H1 (cell line): ENCODE data around the gene BPI. TPM values are rescaled to one million over a fixed set of nuclear protein-coding genes. Genes with fewer than 3 reads are reported as not detected.

Experiments used
- CTCF ChIA-PET: fragments of 300-600 bp; sonication (Branson Sonifier 250); formaldehyde crosslinking; loops from one replicate; lab custom pipeline; 2021; ENCODE audit not compliant: partially characterized antibody; lab: Charles Lee
- POLR2A ChIA-PET: fragments of 300-600 bp; sonication (Branson Sonifier 250); formaldehyde crosslinking; loops from one replicate; lab custom pipeline; 2021; ENCODE audit warnings: inconsistent platforms; ENCODE audit not compliant: partially characterized antibody; lab: Charles Lee
- DNase-seq, 2 experiments: peaks; one replicate each; pipeline versions ENCODE4 v3.0.0 to v3.0.0-alpha.2; 2010 to 2022; ENCODE audit warnings: low spot score in 2 of 2, low read depth in 1 of 2, mixed read lengths in 1 of 2
- FAIRE-seq: peaks from 2 replicates; lab custom pipeline; 2011; peaks lifted over from hg19 to GRCh38; lab: Jason Lieb, UNC
- H2AFZ ChIP-seq: 2 replicates; pipeline ENCODE4 v1.8.1; 2012; ENCODE audit warnings: low read length, inconsistent platforms
- H2AK5ac ChIP-seq: 2 replicates; pipeline ENCODE4 v1.6.1; 2013; ENCODE audit warnings: low read depth, low read length
- H2BK120ac ChIP-seq: replicated peaks from 2 replicates; pipeline ENCODE3; 2013; ENCODE audit warnings: low read depth, low read length, inconsistent platforms
- H2BK12ac ChIP-seq: 2 replicates; pipeline ENCODE4 v1.6.1; 2013; ENCODE audit warnings: low read depth, low read length
- H2BK15ac ChIP-seq: 2 replicates; pipeline ENCODE4 v1.6.1; 2013; ENCODE audit warnings: low read length
- H2BK20ac ChIP-seq: 2 replicates; pipeline ENCODE4 v1.6.1; 2013; ENCODE audit warnings: low read length
- H2BK5ac ChIP-seq: 2 replicates; pipeline ENCODE4 v1.6.1; 2013; ENCODE audit warnings: low read depth, low read length
- H3K14ac ChIP-seq: 2 replicates; pipeline ENCODE4 v1.6.1; 2013; ENCODE audit warnings: inconsistent platforms; ENCODE audit not compliant: insufficient read length
- H3K18ac ChIP-seq: 2 replicates; pipeline ENCODE4 v1.6.1; 2013; ENCODE audit warnings: low read length; ENCODE audit errors: extremely low read depth
- H3K23ac ChIP-seq: 2 replicates; pipeline ENCODE4 v1.6.1; 2013; ENCODE audit warnings: inconsistent platforms; ENCODE audit not compliant: insufficient read length
- H3K23me2 ChIP-seq: 2 replicates; pipeline ENCODE4 v1.6.1; 2013; ENCODE audit warnings: low read depth, low read length
- H3K27ac ChIP-seq: 2 replicates; pipeline ENCODE4 v1.6.1; 2011; ENCODE audit warnings: low read depth, low read length, inconsistent platforms
- H3K27me3 ChIP-seq, 4 experiments: replicated peaks in 1 of 4; 1 replicate in 1 of 4; 2 replicates in 3 of 4; pipeline versions ENCODE4 v1.6.1 to v1.8.1; 2011 to 2013; ENCODE audit warnings: low read length in 3 of 4, mild to moderate bottlenecking in 3 of 4, inconsistent platforms in 2 of 4, mixed read lengths in 2 of 4, moderate library complexity in 1 of 4; ENCODE audit not compliant: control insufficient read depth in 3 of 4, insufficient read depth in 3 of 4; ENCODE audit errors: extremely low read depth in 1 of 4
- H3K36me3 ChIP-seq, 4 experiments: 2 replicates each; pipeline versions ENCODE4 v1.6.1 to v1.8.1; 2011 to 2013; ENCODE audit warnings: mild to moderate bottlenecking in 4 of 4, low read length in 3 of 4, moderate library complexity in 2 of 4, control low read depth in 1 of 4, inconsistent platforms in 1 of 4; ENCODE audit not compliant: insufficient read depth in 4 of 4, control insufficient read depth in 2 of 4
- H3K4ac ChIP-seq: replicated peaks from 2 replicates; pipeline ENCODE3; 2013; ENCODE audit warnings: low read length, low read depth, mixed read lengths, inconsistent platforms; ENCODE audit not compliant: insufficient read length
- H3K4me1 ChIP-seq, 4 experiments: replicated peaks in 1 of 4; 1 replicate in 1 of 4; 2 replicates in 3 of 4; pipeline versions ENCODE4 v1.6.1 to v1.8.1; 2011 to 2013; ENCODE audit warnings: low read length in 3 of 4, inconsistent platforms in 2 of 4, mixed read lengths in 1 of 4; ENCODE audit not compliant: insufficient read depth in 4 of 4, control insufficient read depth in 3 of 4
- H3K4me2 ChIP-seq, 2 experiments: 2 replicates each; pipeline versions ENCODE4 v1.6.1 to v1.8.1; 2011 to 2013; ENCODE audit warnings: low read depth in 2 of 2, low read length in 2 of 2, control low read depth in 1 of 2, inconsistent platforms in 1 of 2, mild to moderate bottlenecking in 1 of 2; ENCODE audit not compliant: insufficient read depth in 1 of 2
- H3K4me3 ChIP-seq, 4 experiments: fragments of 200-600, 300-600 bp in 1 of 4; sonication (generic), shearing (Covaris generic), sonication (Bioruptor Twin) in 1 of 4; 2 replicates each; pipeline versions ENCODE4 v1.5.1 to v1.8.1; 2011 to 2016; ENCODE audit warnings: low read length in 4 of 4, low read depth in 3 of 4, control low read depth in 2 of 4, inconsistent platforms in 2 of 4, mild to moderate bottlenecking in 2 of 4, mixed read lengths in 1 of 4, moderate library complexity in 1 of 4; ENCODE audit not compliant: insufficient read depth in 2 of 4; ENCODE audit errors: extremely low read depth in 1 of 4
- H3K56ac ChIP-seq: replicated peaks from 2 replicates; pipeline ENCODE3; 2013; ENCODE audit warnings: low read depth, mild to moderate bottlenecking, mixed read lengths, low read length, inconsistent platforms; ENCODE audit not compliant: insufficient read length
- H3K79me1 ChIP-seq: 2 replicates; pipeline ENCODE4 v1.6.1; 2013; ENCODE audit warnings: low read depth, low read length, control low read depth
- H3K79me2 ChIP-seq, 2 experiments: 2 replicates each; pipeline versions ENCODE4 v1.6.1 to v1.8.1; 2012 to 2013; ENCODE audit warnings: low read length in 2 of 2, mild to moderate bottlenecking in 2 of 2, inconsistent platforms in 1 of 2; ENCODE audit not compliant: insufficient read depth in 2 of 2, control insufficient read depth in 1 of 2
- H3K9ac ChIP-seq, 4 experiments: replicated peaks in 1 of 4; 1 replicate in 1 of 4; 2 replicates in 3 of 4; pipeline versions ENCODE4 v1.6.1 to v1.8.1; 2011 to 2013; ENCODE audit warnings: low read depth in 3 of 4, low read length in 3 of 4, control low read depth in 2 of 4, mild to moderate bottlenecking in 2 of 4, moderate library complexity in 2 of 4, inconsistent platforms in 1 of 4; ENCODE audit errors: extremely low read depth in 1 of 4
- H3K9me3 ChIP-seq, 2 experiments: 2 replicates each; pipeline versions ENCODE4 v1.6.1 to v1.8.1; 2012 to 2013; ENCODE audit warnings: mild to moderate bottlenecking in 2 of 2, moderate library complexity in 2 of 2, control low read depth in 1 of 2, inconsistent platforms in 1 of 2, low read depth in 1 of 2, low read length in 1 of 2, mixed read lengths in 1 of 2; ENCODE audit not compliant: insufficient read depth in 2 of 2
- H4K20me1 ChIP-seq, 2 experiments: replicated peaks in 1 of 2; 2 replicates each; pipeline versions ENCODE3 to v1.8.1; 2011 to 2013; ENCODE audit warnings: inconsistent platforms in 2 of 2, low read length in 2 of 2, mild to moderate bottlenecking in 1 of 2; ENCODE audit not compliant: insufficient read depth in 2 of 2, control insufficient read depth in 1 of 2
- H4K5ac ChIP-seq: 2 replicates; pipeline ENCODE4 v1.6.1; 2013; ENCODE audit warnings: low read length, low read depth, mixed read lengths, inconsistent platforms; ENCODE audit not compliant: insufficient read length
- H4K8ac ChIP-seq: 2 replicates; pipeline ENCODE4 v1.8.0; 2013; ENCODE audit warnings: mild to moderate bottlenecking, moderate library complexity, low read length, inconsistent platforms; ENCODE audit not compliant: insufficient read depth; ENCODE audit errors: extremely low read depth
- H4K91ac ChIP-seq: replicated peaks from 2 replicates; pipeline ENCODE3; 2013; ENCODE audit warnings: low read length, mixed read lengths, inconsistent platforms; ENCODE audit not compliant: insufficient read length
- CREB1 ChIP-seq: IDR thresholded peaks from 2 replicates; pipeline ENCODE4 v1.6.1; 2012; ENCODE audit warnings: inconsistent platforms
- CTCF ChIP-seq, 3 experiments: IDR thresholded peaks; 1 replicate in 2 of 3; 2 replicates in 1 of 3; pipeline versions ENCODE4 v1.5.1 to v1.6.1; 2011; ENCODE audit warnings: low read length in 3 of 3, mild to moderate bottlenecking in 3 of 3, inconsistent platforms in 2 of 3, low read depth in 1 of 3, moderate library complexity in 1 of 3; ENCODE audit not compliant: insufficient read depth in 1 of 3; ENCODE audit errors: control extremely low read depth in 1 of 3
- EP300 ChIP-seq, 2 experiments: IDR thresholded peaks; 1 replicate in 1 of 2; 2 replicates in 1 of 2; pipeline ENCODE4 v1.6.1; 2011 to 2012; ENCODE audit warnings: low read depth in 2 of 2, low read length in 2 of 2, mild to moderate bottlenecking in 2 of 2, borderline replicate concordance in 1 of 2, inconsistent platforms in 1 of 2, moderate library complexity in 1 of 2
- JUN ChIP-seq: IDR thresholded peaks from 2 replicates; pipeline ENCODE4 v1.6.1; 2011; ENCODE audit warnings: low read depth, mild to moderate bottlenecking, improper control_type of control experiment, low read length
- JUND ChIP-seq: IDR thresholded peaks from 2 replicates; pipeline ENCODE4 v1.6.1; 2011; ENCODE audit warnings: mild to moderate bottlenecking, improper control_type of control experiment, low read length
- KDM4A ChIP-seq: IDR thresholded peaks from one replicate; pipeline ENCODE4 v1.7.1; 2012; ENCODE audit warnings: low read depth, mild to moderate bottlenecking, moderate library complexity, low read length, inconsistent platforms; ENCODE audit not compliant: severe bottlenecking
- KDM5A ChIP-seq: fragments of 200-600 bp; IDR thresholded peaks from 2 replicates; pipeline ENCODE4 v1.7.1; 2012; ENCODE audit warnings: mild to moderate bottlenecking, low read length, inconsistent platforms, mixed read lengths
- NRF1 ChIP-seq: IDR thresholded peaks from 2 replicates; pipeline ENCODE4 v1.6.1; 2011; ENCODE audit warnings: mild to moderate bottlenecking, low read depth, low read length, improper control_type of control experiment
- PHF8 ChIP-seq: fragments of 200-600 bp; sonication (generic); conservative IDR thresholded peaks from 2 replicates; pipeline ENCODE4 v1.7.1; 2012; ENCODE audit warnings: low read depth, mild to moderate bottlenecking, inconsistent platforms, low read length, moderate library complexity
- POLR2A ChIP-seq, 2 experiments: IDR thresholded peaks; 1 replicate in 1 of 2; 2 replicates in 1 of 2; pipeline ENCODE4 v1.6.1; 2011; ENCODE audit warnings: low read depth in 2 of 2, low read length in 2 of 2, mild to moderate bottlenecking in 2 of 2; ENCODE audit errors: control extremely low read depth in 1 of 2
- POLR2AphosphoS5 ChIP-seq: IDR thresholded peaks from 2 replicates; pipeline ENCODE4 v1.6.1; 2011; ENCODE audit warnings: low read depth, low read length
- SP2 ChIP-seq: IDR thresholded peaks from 2 replicates; pipeline ENCODE4 v1.6.1; 2012; ENCODE audit warnings: mild to moderate bottlenecking, low read length, inconsistent platforms
- TBP ChIP-seq: IDR thresholded peaks from 2 replicates; pipeline ENCODE4 v1.6.1; 2011; ENCODE audit warnings: low read depth, low read length, improper control_type of control experiment
- WGBS, 2 experiments: shearing (Covaris generic) in 1 of 2; methylation state at CpG; one replicate each; pipeline versions ENCODE4 v1.1.6 to v1.1.7; 2013 to 2015; ENCODE audit warnings: low lambda C conversion rate in 2 of 2, mixed read lengths in 2 of 2, inconsistent platforms in 1 of 2, low coverage in 1 of 2, missing lambda C conversion rate in 1 of 2; ENCODE audit not compliant: insufficient replicate concordance in 2 of 2, insufficient coverage in 1 of 2, insufficient read length in 1 of 2; ENCODE audit errors: extremely low coverage in 1 of 2, missing lambda C conversion rate in 1 of 2; 5-methylcytosine and 5-hydroxymethylcytosine counted together
- polyA plus RNA-seq, 7 experiments: library from polyadenylated mRNA; depleted of rRNA in 3 of 7; stranded (reverse) in 5 of 7; unstranded in 2 of 7; fragments of >200 nt in 5 of 7; fragments of 200-250 nt in 2 of 7; gene quantifications; 1 replicate in 5 of 7; 2 replicates in 1 of 7; 4 replicates in 1 of 7; pipeline versions ENCODE4 v1.2.1 to v1.2.3, GENCODE V29; 2011 to 2013; ENCODE audit warnings: missing spikeins in 2 of 7, mixed read lengths in 2 of 7
- total RNA-seq: library from RNA; stranded (reverse); fragmentation: NEBNext Ultra II Directional; extraction: Animal tissue kit (Norgen Biotek cat#: 25700); gene quantifications from 2 replicates; pipeline ENCODE4 v1.2.1, GENCODE V29; 2021

Gene BPI
- total and polyA plus RNA-seq, 2 of the 8 experiments (the other 6 are each of a cell fraction or from before 2014, with no cell fraction given) = not detected

- no peak overlapping the region for H2BK20ac ChIP-seq
- CTCF ChIA-PET = no interaction called here
- no peak overlapping the region for H2AK5ac ChIP-seq
- H3K14ac ChIP-seq = no peak overlapping the region
- H3K27me3 ChIP-seq = peaks cover 3 to 18% (median 12%) of the 10 kb centered on the region in 4 experiments; a peak in 5 of 7 replicates
- peak overlapping the region; percentile 36; the same call in 1 of the 2 replicates for H4K8ac ChIP-seq
- H2BK15ac ChIP-seq = no peak overlapping the region
- no peak overlapping the region for H2AFZ ChIP-seq
- no peak overlapping the region for H3K27ac ChIP-seq
- 90% methylated on average over 2 of the region's 2 CpGs; no CpG with 5 or more reads in 1 of the 2 experiments for WGBS, 2 experiments
- no peak overlapping the region for H4K5ac ChIP-seq
- H3K23ac ChIP-seq = no peak overlapping the region
- no peak overlapping the region for H3K4ac ChIP-seq
- no peak overlapping the region for H2BK120ac ChIP-seq
- no peaks in the 10 kb centered on the region for H3K36me3 ChIP-seq
- no peak overlapping the region for H3K56ac ChIP-seq
- no peaks in the 10 kb centered on the region for H3K9me3 ChIP-seq
- H3K79me2 ChIP-seq = no peaks in the 10 kb centered on the region
- no peak overlapping the region for H4K91ac ChIP-seq
- H3K4me2 ChIP-seq = no peak overlapping the region
- H3K79me1 ChIP-seq = no peaks in the 10 kb centered on the region
- peaks cover 0 to 14% (median 6%) of the 10 kb centered on the region in 4 experiments; a peak in 4 of 7 replicates for H3K4me1 ChIP-seq
- no peak overlapping the region for H2BK5ac ChIP-seq
- H4K20me1 ChIP-seq = no peaks in the 10 kb centered on the region
- H3K23me2 ChIP-seq = peaks cover 4% of the 10 kb centered on the region; the same call in 1 of the 2 replicates
- H3K9ac ChIP-seq = no peak overlapping the region
- H3K4me3 ChIP-seq = no peak overlapping the region
- H3K18ac ChIP-seq = no peak overlapping the region
- POLR2A ChIA-PET = no interaction called here
- DNase-seq = no peak
- H2BK12ac ChIP-seq = no peak overlapping the region
- no peak for FAIRE-seq
- TF ChIP-seq KDM4A (no peak), JUN (no peak), SP2 (no peak), EP300 (IDR thresholded peaks at IDR 0.05; ENCODE audit: borderline replicate concordance in 1 of 2, low read depth in 2 of 2, low read length in 2 of 2) (no peak), PHF8 (no peak), JUND (no peak), NRF1 (no peak), CREB1 (no peak), TBP (no peak), KDM5A (no peak), POLR2AphosphoS5 (no peak), POLR2A (IDR thresholded peaks at IDR 0.05; ENCODE audit: control extremely low read depth in 1 of 2, low read depth in 2 of 2, low read length in 2 of 2) (no peak), CTCF (IDR thresholded peaks at IDR 0.05; ENCODE audit: control extremely low read depth in 1 of 3, insufficient read depth in 1 of 3, low read depth in 1 of 3, low read length in 3 of 3) (no peak)
Measured at GRCh38 chr20:38256966-38257365, 47.0 kb upstream of the BPI start.
